K562 (cell line): ENCODE measurements around the gene APLNR. TPM values are rescaled to one million over a fixed set of nuclear protein-coding genes. Genes with fewer than 3 reads are reported as not detected.

Source experiments
- ARID1B ChIP-seq: fragments of 450-650 bp; IDR thresholded peaks from 2 replicates; pipeline ENCODE4 v1.6.1; 2016; ENCODE audit warnings: antibody characterized with exemption, mild to moderate bottlenecking, inconsistent platforms
- CBFA2T3 ChIP-seq: fragments of 450-650 bp; IDR thresholded peaks from 2 replicates; pipeline ENCODE4 v1.6.1; 2017
- ETV6 ChIP-seq, 3 experiments: fragments of 150-350 bp in 1 of 3; sonication (generic) in 1 of 3; formaldehyde crosslinking in 1 of 3; IDR thresholded peaks; 2 replicates each; pipeline versions ENCODE4 v1.6.1 to v1.8.0; 2014 to 2022; ENCODE audit warnings: borderline replicate concordance in 2 of 3, low read depth in 2 of 3, antibody characterized with exemption in 1 of 3, low read length in 1 of 3, mild to moderate bottlenecking in 1 of 3, missing genetic modification reagents in 1 of 3
- GABPB1 ChIP-seq: sonication (generic); formaldehyde crosslinking; IDR thresholded peaks from 2 replicates; pipeline ENCODE4 v1.8.0; 2022; ENCODE audit warnings: mild to moderate bottlenecking, missing genetic modification reagents
- GABPB2 ChIP-seq: fragments of 250-450 bp; sonication (Bioruptor Pico); conservative IDR thresholded peaks from 2 replicates; pipeline ENCODE4 v1.5.1; 2021; ENCODE audit warnings: mild to moderate bottlenecking
- NCOA4 ChIP-seq: fragments of 450-650 bp; IDR thresholded peaks from 2 replicates; pipeline ENCODE4 v1.6.1; 2018; ENCODE audit warnings: mild to moderate bottlenecking; ENCODE audit not compliant: partially characterized antibody
- NKRF ChIP-seq: fragments of 450-650 bp; IDR thresholded peaks from 2 replicates; pipeline ENCODE4 v1.6.1; 2016; ENCODE audit warnings: borderline replicate concordance
- RBM15 ChIP-seq: fragments of 200-400 bp; formaldehyde crosslinking; IDR thresholded peaks from 2 replicates; pipeline ENCODE4 v1.6.1; 2018; ENCODE audit warnings: mild to moderate bottlenecking, low read length, moderate library complexity; ENCODE audit not compliant: insufficient read depth
- SAP30 ChIP-seq: fragments of 200-600 bp; sonication (generic); IDR thresholded peaks from 2 replicates; pipeline ENCODE4 v1.6.1; 2012; ENCODE audit warnings: borderline replicate concordance, low read depth, mild to moderate bottlenecking, moderate library complexity, low read length, control low read depth, inconsistent platforms; ENCODE audit not compliant: insufficient read depth, poor library complexity, severe bottlenecking
- SIRT6 ChIP-seq: IDR thresholded peaks from one replicate; pipeline ENCODE4 v1.6.1; 2012; ENCODE audit warnings: low read depth, mild to moderate bottlenecking, control low read depth, inconsistent platforms, low read length, moderate library complexity
- SRSF1 ChIP-seq: fragments of 200-400 bp; formaldehyde crosslinking; IDR thresholded peaks from 2 replicates; pipeline ENCODE4 v1.6.1; 2017; ENCODE audit warnings: mild to moderate bottlenecking, low read depth, low read length, moderate library complexity
- TRIM24 ChIP-seq, 2 experiments: fragments of 450-650 bp; IDR thresholded peaks; 2 replicates each; pipeline ENCODE4 v1.6.1; 2016
- ZBTB11 ChIP-seq, 3 experiments: fragments of 200-800 bp in 1 of 3; fragments of 250-450 bp in 1 of 3; fragments of 450-650 bp in 1 of 3; sonication (Bioruptor Pico) in 1 of 3; sonication (Bioruptor generic) in 1 of 3; formaldehyde crosslinking in 1 of 3; IDR thresholded peaks; 2 replicates each; pipeline versions ENCODE4 v1.6.1 to v1.8.0; 2016 to 2022; ENCODE audit warnings: mild to moderate bottlenecking in 2 of 3, missing genetic modification characterization in 2 of 3, missing compliant biosample characterization in 1 of 3, moderate library complexity in 1 of 3
- ZFP91 ChIP-seq: sonication (generic); formaldehyde crosslinking; IDR thresholded peaks from 2 replicates; pipeline ENCODE4 v1.8.0; 2022; ENCODE audit warnings: mild to moderate bottlenecking, missing genetic modification reagents
- ZNF311 ChIP-seq: fragments of 250-450 bp; sonication (Bioruptor Pico); IDR thresholded peaks from 2 replicates; pipeline ENCODE4 v1.4.0; 2020; ENCODE audit warnings: mild to moderate bottlenecking, moderate library complexity
- ZNF384 ChIP-seq: IDR thresholded peaks from 2 replicates; pipeline ENCODE4 v1.6.1; 2012; ENCODE audit warnings: low read depth, low read length, improper control_type of control experiment
- ZNF518B ChIP-seq: fragments of 250-450 bp; sonication (Bioruptor Pico); IDR thresholded peaks from 2 replicates; pipeline ENCODE4 v1.5.0; 2021; ENCODE audit warnings: mild to moderate bottlenecking, moderate library complexity
- polyA plus RNA-seq, 8 experiments: library from polyadenylated mRNA; depleted of rRNA in 4 of 8; stranded (reverse) in 5 of 8; unstranded in 3 of 8; fragments of >200 nt; fragmentation: Nextera tagmentation in 2 of 8; fragmentation: Illumina TruSeq in 1 of 8; extraction: Ambion mirVana in 2 of 8; extraction: Trizol in 1 of 8; gene quantifications; 2 replicates each; pipeline versions ENCODE4 v1.2.1 to v1.2.3, GENCODE V29; 2011 to 2014; ENCODE audit warnings: inconsistent platforms in 1 of 8, missing spikeins in 1 of 8
- total RNA-seq, 7 experiments: library from RNA; depleted of rRNA in 6 of 7; stranded (reverse); fragments of >200 nt in 6 of 7; fragmentation: Illumina TruSeq in 2 of 7; extraction: Trizol in 2 of 7; gene quantifications; 2 replicates each; pipeline versions ENCODE4 v1.2.1 to v1.2.3, GENCODE V29; 2011 to 2021; ENCODE audit warnings: low replicate concordance in 1 of 7

The APLNR gene
- total and polyA plus RNA-seq, 9 of the 15 experiments (the other 6 are each of a cell fraction or from before 2014, with no cell fraction given), result 0.15 to 2.0 (median 0.65) TPM

- no peak for TF ChIP-seq ZNF384
- peak in 1 of 2 experiments; percentile 55; a peak in 1 of 4 replicates for TF ChIP-seq TRIM24 (IDR thresholded peaks at IDR 0.05)
- TF ChIP-seq GABPB2 (CRISPR knock-in tag), result no peak
- TF ChIP-seq SIRT6, result no peak
- TF ChIP-seq GABPB1 (CRISPR knock-in tag), result no peak
- peak; percentile 90 for TF ChIP-seq CBFA2T3
- peak; percentile 90 for TF ChIP-seq ARID1B
- TF ChIP-seq ZNF311 (CRISPR knock-in tag), result no peak
- no peak for TF ChIP-seq RBM15
- TF ChIP-seq ZNF518B (CRISPR knock-in tag), result no peak
- TF ChIP-seq NKRF, result no peak
- TF ChIP-seq ZBTB11 (CRISPR knock-in tag; IDR thresholded peaks at IDR 0.05), result no peak
- TF ChIP-seq ZFP91, result no peak
- TF ChIP-seq SAP30, result no peak
- TF ChIP-seq ETV6 (IDR thresholded peaks at IDR 0.05; ENCODE audit: borderline replicate concordance in 1 of 2, low read depth in 2 of 2, low read length in 1 of 2), result no peak
- TF ChIP-seq ETV6 (CRISPR knock-in tag; IDR thresholded peaks at IDR 0.05; ENCODE audit: borderline replicate concordance), result no peak
- no peak for TF ChIP-seq SRSF1
- no peak for TF ChIP-seq NCOA4
These were observed 2.3 kb upstream of the APLNR start (continued) for GRCh38 chr11:57239348-57239747.
